Liver (tissue), 9 donors: ENCODE data around the gene PPM1N. TPM values are rescaled to one million over a fixed set of nuclear protein-coding genes. Genes with fewer than 3 reads are reported as not detected.

ENCODE experiments used
- DNase-seq: peaks from one replicate; pipeline ENCODE4 v3.0.0-alpha.2; 2017; ENCODE audit warnings: low spot score
- H3K27ac ChIP-seq, 2 donors: one replicate each; pipeline ENCODE4 v1.7.0; 2013; ENCODE audit warnings: inconsistent platforms in 2 of 2, low read length in 2 of 2, control low read depth in 1 of 2, low read depth in 1 of 2, mild to moderate bottlenecking in 1 of 2
- H3K27me3 ChIP-seq, 4 donors: one replicate each; pipeline versions ENCODE4 v1.6.1 to v1.7.0; 2013; ENCODE audit warnings: low read length in 3 of 4, inconsistent platforms in 1 of 4, mild to moderate bottlenecking in 1 of 4, moderate library complexity in 1 of 4; ENCODE audit not compliant: control insufficient read depth in 4 of 4, insufficient read depth in 4 of 4
- H3K36me3 ChIP-seq, 4 donors: one replicate each; pipeline versions ENCODE4 v1.6.1 to v1.7.0; 2013; ENCODE audit warnings: low read length in 3 of 4, mild to moderate bottlenecking in 3 of 4, low read depth in 1 of 4, moderate library complexity in 1 of 4; ENCODE audit not compliant: control insufficient read depth in 4 of 4, insufficient read depth in 3 of 4
- H3K4me1 ChIP-seq, 4 donors: one replicate each; pipeline versions ENCODE4 v1.6.1 to v1.7.0; 2013; ENCODE audit warnings: low read length in 3 of 4, mild to moderate bottlenecking in 3 of 4, moderate library complexity in 1 of 4; ENCODE audit not compliant: control insufficient read depth in 4 of 4, insufficient read depth in 4 of 4
- H3K4me3 ChIP-seq, 3 donors: one replicate each; pipeline versions ENCODE4 v1.6.1 to v1.7.0; 2013; ENCODE audit warnings: low read length in 3 of 3, control low read depth in 1 of 3, low read depth in 1 of 3, mild to moderate bottlenecking in 1 of 3
- H3K9ac ChIP-seq, 2 donors: one replicate each; pipeline ENCODE4 v1.7.0; 2013; ENCODE audit warnings: low read length in 2 of 2, mild to moderate bottlenecking in 2 of 2, moderate library complexity in 2 of 2, control low read depth in 1 of 2, low read depth in 1 of 2
- H3K9me3 ChIP-seq, 4 donors: one replicate each; pipeline versions ENCODE4 v1.6.1 to v1.7.0; 2013; ENCODE audit warnings: low read length in 3 of 4; ENCODE audit not compliant: control insufficient read depth in 4 of 4
- ATF3 ChIP-seq: IDR thresholded peaks from 2 replicates; pipeline ENCODE4 v1.6.1; 2016; ENCODE audit warnings: antibody characterized with exemption
- EGR1 ChIP-seq, 2 donors: IDR thresholded peaks; 2 replicates each; pipeline ENCODE4 v1.6.1; 2016 to 2018; ENCODE audit warnings: antibody characterized with exemption in 2 of 2, low read depth in 2 of 2
- FOXA1 ChIP-seq: IDR thresholded peaks from 2 replicates; pipeline ENCODE4 v1.6.1; 2016; ENCODE audit warnings: antibody characterized with exemption
- GABPA ChIP-seq, 2 donors: IDR thresholded peaks in 1 of 2; conservative IDR thresholded peaks in 1 of 2; 2 replicates each; pipeline ENCODE4 v1.6.1; 2016; ENCODE audit warnings: antibody characterized with exemption in 2 of 2, mild to moderate bottlenecking in 1 of 2, moderate library complexity in 1 of 2
- HNF4A ChIP-seq, 2 donors: conservative IDR thresholded peaks; 2 replicates each; pipeline ENCODE4 v1.6.1; 2016; ENCODE audit warnings: antibody characterized with exemption in 2 of 2, mild to moderate bottlenecking in 2 of 2
- HNF4G ChIP-seq: IDR thresholded peaks from 2 replicates; pipeline ENCODE4 v1.6.1; 2016; ENCODE audit warnings: antibody characterized with exemption
- JUND ChIP-seq, 2 donors: IDR thresholded peaks; 2 replicates each; pipeline ENCODE4 v1.6.1; 2016; ENCODE audit warnings: antibody characterized with exemption in 2 of 2
- MAX ChIP-seq: IDR thresholded peaks from 2 replicates; pipeline ENCODE4 v1.6.1; 2016; ENCODE audit warnings: antibody characterized with exemption
- NR2F2 ChIP-seq: IDR thresholded peaks from 2 replicates; pipeline ENCODE4 v1.6.1; 2016; ENCODE audit warnings: antibody characterized with exemption
- RAD21 ChIP-seq, 2 donors: IDR thresholded peaks; 2 replicates each; pipeline ENCODE4 v1.6.1; 2016; ENCODE audit warnings: antibody characterized with exemption in 2 of 2, mild to moderate bottlenecking in 2 of 2
- RXRA ChIP-seq, 2 donors: IDR thresholded peaks; 2 replicates each; pipeline ENCODE4 v1.6.1; 2017 to 2018; ENCODE audit warnings: antibody characterized with exemption in 2 of 2, mild to moderate bottlenecking in 1 of 2
- SP1 ChIP-seq: IDR thresholded peaks from 2 replicates; pipeline ENCODE4 v1.6.1; 2018; ENCODE audit warnings: antibody characterized with exemption, mild to moderate bottlenecking
- TAF1 ChIP-seq: conservative IDR thresholded peaks from 2 replicates; pipeline ENCODE4 v1.6.1; 2016; ENCODE audit warnings: antibody characterized with exemption, mild to moderate bottlenecking
- YY1 ChIP-seq: IDR thresholded peaks from 2 replicates; pipeline ENCODE4 v1.6.1; 2016; ENCODE audit warnings: antibody characterized with exemption, mild to moderate bottlenecking
- ZBTB33 ChIP-seq: IDR thresholded peaks from 2 replicates; pipeline ENCODE4 v1.6.1; 2016; ENCODE audit warnings: antibody characterized with exemption
- WGBS: extraction: QIAGEN DNeasy Blood & Tissue Kit; methylation state at CpG from one replicate; pipeline ENCODE4 v1.1.7; 2013; 5-methylcytosine and 5-hydroxymethylcytosine counted together
- polyA plus RNA-seq, 2 donors: library from polyadenylated mRNA; stranded (reverse) in 1 of 2; unstranded in 1 of 2; fragments of 200-250 nt in 1 of 2; fragments of >200 nt in 1 of 2; fragmentation: Nextera tagmentation in 1 of 2; extraction: Ambion mirVana in 1 of 2; gene quantifications; one replicate each; pipeline versions ENCODE4 v1.2.1 to v1.2.3, GENCODE V29; 2013 to 2015
- total RNA-seq, 2 donors: library from RNA; depleted of rRNA; stranded (reverse); fragments of >200 nt; gene quantifications; one replicate each; pipeline ENCODE4 v1.2.3, GENCODE V29; 2014
- TF ChIP-seq, protein P1 (sequence below): IDR thresholded peaks from 2 replicates; pipeline ENCODE4 v1.6.1; 2016; ENCODE audit warnings: antibody characterized with exemption, mild to moderate bottlenecking
- TF ChIP-seq, protein P2 (sequence below): fragments of 150-350 bp; IDR thresholded peaks from 2 replicates; pipeline ENCODE4 v1.5.1; 2017; ENCODE audit warnings: improper control_type of control experiment, low read depth, low read length; ENCODE audit not compliant: missing input control
- donor health status: healthy.
- donor health status: healthy.
- donor health status: healthy.
- donor health status: healthy.
- donor health status: healthy.

Gene PPM1N
- total and polyA plus RNA-seq, 4 donors = 0.17 to 1.5 (median 0.47) TPM

DNA sequence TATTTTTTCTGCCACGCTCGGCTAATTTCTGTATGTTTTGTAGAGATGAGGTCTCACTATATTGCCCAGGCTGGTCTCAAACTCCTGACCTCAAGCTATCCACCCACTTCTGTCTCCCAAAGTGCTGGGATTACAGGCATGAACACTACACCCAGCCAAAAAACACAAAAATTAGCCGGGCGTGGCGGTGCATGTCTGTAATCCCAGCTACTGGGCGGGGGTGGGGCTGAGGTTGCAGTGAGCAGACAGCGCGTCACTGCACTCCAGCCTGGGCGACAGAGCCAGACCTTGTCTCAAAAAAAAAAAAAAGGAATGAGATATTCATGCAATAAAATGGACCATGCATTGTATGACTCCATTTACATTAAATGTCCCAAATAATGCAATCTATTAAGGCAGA, 41.2 kb downstream of the PPM1N start:
- Histone ChIP-seq H3K36me3 (no peaks in the 10 kb centered on the region), H3K4me3 (no peak overlapping the region), H3K9me3 (no peaks in the 10 kb centered on the region), H3K27me3 (no peaks in the 10 kb centered on the region), H3K4me1 (no peaks in the 10 kb centered on the region), H3K27ac (no peak overlapping the region), H3K9ac (no peak overlapping the region)
- WGBS = 92% methylated on average over 9 of the region's 9 CpGs
- no peak for DNase-seq
- TF ChIP-seq MAX = no peak
- TF ChIP-seq RXRA (IDR thresholded peaks at IDR 0.05) = no peak
- TF ChIP-seq NR2F2 = no peak
- no peak for TF ChIP-seq ATF3
- no peak for TF ChIP-seq JUND (IDR thresholded peaks at IDR 0.05)
- no peak for TF ChIP-seq GABPA (IDR thresholded peaks at IDR 0.05 in 1 of 2, conservative IDR thresholded peaks at IDR 0.05 in 1 of 2)
- TF ChIP-seq HNF4A (conservative IDR thresholded peaks at IDR 0.05) = no peak

GRCh38 chr19:45542234-45542668, 44.0 kb downstream of the PPM1N start:
- no peaks in the 10 kb centered on the region for H3K27me3 ChIP-seq
- no peak overlapping the region for H3K9ac ChIP-seq
- no peak overlapping the region for H3K27ac ChIP-seq
- H3K9me3 ChIP-seq = no peaks in the 10 kb centered on the region
- no peak for DNase-seq
- no peaks in the 10 kb centered on the region for H3K4me1 ChIP-seq
- WGBS = 75% methylated on average over 7 of the region's 7 CpGs
- no peaks in the 10 kb centered on the region for H3K36me3 ChIP-seq
- no peak overlapping the region for H3K4me3 ChIP-seq
- TF ChIP-seq JUND (IDR thresholded peaks at IDR 0.05) = no peak

GRCh38 chr19:45547211-45547770, 49.0 kb downstream of the PPM1N start:
- no peaks in the 10 kb centered on the region for H3K4me1 ChIP-seq
- no peak for TF ChIP-seq YY1
- TF ChIP-seq, protein P1, sequence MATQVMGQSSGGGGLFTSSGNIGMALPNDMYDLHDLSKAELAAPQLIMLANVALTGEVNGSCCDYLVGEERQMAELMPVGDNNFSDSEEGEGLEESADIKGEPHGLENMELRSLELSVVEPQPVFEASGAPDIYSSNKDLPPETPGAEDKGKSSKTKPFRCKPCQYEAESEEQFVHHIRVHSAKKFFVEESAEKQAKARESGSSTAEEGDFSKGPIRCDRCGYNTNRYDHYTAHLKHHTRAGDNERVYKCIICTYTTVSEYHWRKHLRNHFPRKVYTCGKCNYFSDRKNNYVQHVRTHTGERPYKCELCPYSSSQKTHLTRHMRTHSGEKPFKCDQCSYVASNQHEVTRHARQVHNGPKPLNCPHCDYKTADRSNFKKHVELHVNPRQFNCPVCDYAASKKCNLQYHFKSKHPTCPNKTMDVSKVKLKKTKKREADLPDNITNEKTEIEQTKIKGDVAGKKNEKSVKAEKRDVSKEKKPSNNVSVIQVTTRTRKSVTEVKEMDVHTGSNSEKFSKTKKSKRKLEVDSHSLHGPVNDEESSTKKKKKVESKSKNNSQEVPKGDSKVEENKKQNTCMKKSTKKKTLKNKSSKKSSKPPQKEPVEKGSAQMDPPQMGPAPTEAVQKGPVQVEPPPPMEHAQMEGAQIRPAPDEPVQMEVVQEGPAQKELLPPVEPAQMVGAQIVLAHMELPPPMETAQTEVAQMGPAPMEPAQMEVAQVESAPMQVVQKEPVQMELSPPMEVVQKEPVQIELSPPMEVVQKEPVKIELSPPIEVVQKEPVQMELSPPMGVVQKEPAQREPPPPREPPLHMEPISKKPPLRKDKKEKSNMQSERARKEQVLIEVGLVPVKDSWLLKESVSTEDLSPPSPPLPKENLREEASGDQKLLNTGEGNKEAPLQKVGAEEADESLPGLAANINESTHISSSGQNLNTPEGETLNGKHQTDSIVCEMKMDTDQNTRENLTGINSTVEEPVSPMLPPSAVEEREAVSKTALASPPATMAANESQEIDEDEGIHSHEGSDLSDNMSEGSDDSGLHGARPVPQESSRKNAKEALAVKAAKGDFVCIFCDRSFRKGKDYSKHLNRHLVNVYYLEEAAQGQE = no peak
- no peak for TF ChIP-seq NR2F2
- TF ChIP-seq TAF1 = no peak
- no peak for TF ChIP-seq RAD21 (IDR thresholded peaks at IDR 0.05)
- TF ChIP-seq EGR1 (IDR thresholded peaks at IDR 0.05; ENCODE audit: low read depth in 2 of 2) = no peak
- TF ChIP-seq, protein P2, sequence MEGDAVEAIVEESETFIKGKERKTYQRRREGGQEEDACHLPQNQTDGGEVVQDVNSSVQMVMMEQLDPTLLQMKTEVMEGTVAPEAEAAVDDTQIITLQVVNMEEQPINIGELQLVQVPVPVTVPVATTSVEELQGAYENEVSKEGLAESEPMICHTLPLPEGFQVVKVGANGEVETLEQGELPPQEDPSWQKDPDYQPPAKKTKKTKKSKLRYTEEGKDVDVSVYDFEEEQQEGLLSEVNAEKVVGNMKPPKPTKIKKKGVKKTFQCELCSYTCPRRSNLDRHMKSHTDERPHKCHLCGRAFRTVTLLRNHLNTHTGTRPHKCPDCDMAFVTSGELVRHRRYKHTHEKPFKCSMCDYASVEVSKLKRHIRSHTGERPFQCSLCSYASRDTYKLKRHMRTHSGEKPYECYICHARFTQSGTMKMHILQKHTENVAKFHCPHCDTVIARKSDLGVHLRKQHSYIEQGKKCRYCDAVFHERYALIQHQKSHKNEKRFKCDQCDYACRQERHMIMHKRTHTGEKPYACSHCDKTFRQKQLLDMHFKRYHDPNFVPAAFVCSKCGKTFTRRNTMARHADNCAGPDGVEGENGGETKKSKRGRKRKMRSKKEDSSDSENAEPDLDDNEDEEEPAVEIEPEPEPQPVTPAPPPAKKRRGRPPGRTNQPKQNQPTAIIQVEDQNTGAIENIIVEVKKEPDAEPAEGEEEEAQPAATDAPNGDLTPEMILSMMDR = no peak
- TF ChIP-seq SP1 = no peak
- TF ChIP-seq ATF3 = no peak
- no peak for TF ChIP-seq HNF4G
- TF ChIP-seq JUND (IDR thresholded peaks at IDR 0.05) = no peak
- TF ChIP-seq ZBTB33 = no peak
- TF ChIP-seq MAX = no peak
- no peak for TF ChIP-seq HNF4A (conservative IDR thresholded peaks at IDR 0.05)
- no peak for TF ChIP-seq FOXA1
- H3K4me3 ChIP-seq = no peak overlapping the region
- H3K27me3 ChIP-seq = no peaks in the 10 kb centered on the region
- H3K9ac ChIP-seq = no peak overlapping the region
- H3K27ac ChIP-seq = no peak overlapping the region
- H3K9me3 ChIP-seq = no peaks in the 10 kb centered on the region
- WGBS = 92% methylated on average over 10 of the region's 10 CpGs
- H3K36me3 ChIP-seq = peaks cover 0 to 3% (median 0%) of the 10 kb centered on the region in 4 donors
- no peak for DNase-seq
